Activated naive CD8-positive, alpha-beta T cell (primary cell): Measurements from ENCODE around the gene ARID4B.
A peak's percentile ranks its signal among the peaks of the same experiment; 100 is the strongest.

Experiments used
- H3K27ac Mint-ChIP-seq: one replicate; pipeline ENCODE4 v1.8.0; 2021; ENCODE audit warnings: mixed read lengths
- H3K27me3 Mint-ChIP-seq: one replicate; pipeline ENCODE4 v1.8.0; 2021; ENCODE audit warnings: mixed read lengths
- H3K36me3 Mint-ChIP-seq: one replicate; pipeline ENCODE4 v1.8.0; 2021; ENCODE audit warnings: mixed read lengths
- H3K4me1 Mint-ChIP-seq: one replicate; pipeline ENCODE4 v1.8.0; 2021; ENCODE audit warnings: low read depth, mixed read lengths
- H3K4me3 Mint-ChIP-seq: one replicate; pipeline ENCODE4 v1.8.0; 2021; ENCODE audit warnings: mild to moderate bottlenecking, mixed read lengths
- H3K9me3 Mint-ChIP-seq: one replicate; pipeline ENCODE4 v1.8.0; 2021; ENCODE audit warnings: low read depth, mixed read lengths

The ARID4B gene

GRCh38 chr1:235254721-235255120 is 73.3 kb downstream of the ARID4B start:
- H3K27me3 Mint-ChIP-seq: no peaks in the 10 kb centered on the region
- peaks cover 44% of the 10 kb centered on the region for H3K4me1 Mint-ChIP-seq
- H3K4me3 Mint-ChIP-seq: no peak overlapping the region
- H3K27ac Mint-ChIP-seq: peak overlapping the region; percentile 24
- H3K9me3 Mint-ChIP-seq: no peaks in the 10 kb centered on the region
- H3K36me3 Mint-ChIP-seq: no peaks in the 10 kb centered on the region

DNA sequence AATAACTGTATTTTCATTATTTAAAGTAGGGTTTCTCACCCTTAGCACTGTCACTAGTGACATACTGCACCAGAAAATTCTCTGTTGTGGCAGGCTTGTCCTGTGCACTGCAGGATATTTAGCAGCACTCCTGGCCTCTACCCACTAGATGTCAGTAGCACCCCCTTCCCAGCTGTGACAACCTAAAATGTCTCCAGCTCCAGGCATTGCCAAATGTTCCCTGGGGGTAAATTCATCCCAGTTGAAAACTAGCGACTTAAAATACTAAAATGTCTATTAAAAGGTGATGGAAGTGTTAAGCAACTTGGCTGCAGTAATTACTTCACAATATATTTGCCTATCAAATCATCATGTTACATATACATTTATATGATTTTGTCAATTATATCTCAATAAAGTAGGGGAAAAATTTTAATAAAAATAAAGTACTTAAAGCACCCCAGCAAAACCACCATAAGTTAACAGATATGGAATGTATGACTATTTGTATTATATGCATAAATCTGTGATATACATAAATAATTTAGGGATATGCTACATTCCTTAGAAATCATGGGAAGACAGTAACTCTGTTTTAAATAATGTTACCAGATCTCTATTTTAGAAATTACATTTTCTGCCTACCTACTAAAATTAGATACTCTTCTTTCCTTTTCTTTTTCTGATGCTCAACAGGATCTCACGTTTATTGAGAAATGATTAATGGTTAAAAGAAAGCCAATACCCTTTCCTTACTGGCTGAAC is 74.6 kb downstream of the ARID4B start:
- Mint-ChIP-seq H3K4me3 (no peak overlapping the region), H3K36me3 (no peaks in the 10 kb centered on the region), H3K4me1 (peaks cover 34% of the 10 kb centered on the region), H3K9me3 (no peaks in the 10 kb centered on the region), H3K27ac (peak overlapping the region; percentile 67), H3K27me3 (no peaks in the 10 kb centered on the region)

GRCh38 chr1:235250430-235250829 is 77.5 kb downstream of the ARID4B start:
- Mint-ChIP-seq H3K4me3 (no peak overlapping the region), H3K27me3 (no peaks in the 10 kb centered on the region), H3K36me3 (peaks cover 9% of the 10 kb centered on the region), H3K27ac (no peak overlapping the region), H3K4me1 (peaks cover 38% of the 10 kb centered on the region), H3K9me3 (no peaks in the 10 kb centered on the region)

- Mint-ChIP-seq H3K27ac (peak overlapping the region; percentile 74), H3K9me3 (no peaks in the 10 kb centered on the region), H3K27me3 (no peaks in the 10 kb centered on the region), H3K36me3 (peaks cover 18% of the 10 kb centered on the region), H3K4me1 (peaks cover 41% of the 10 kb centered on the region), H3K4me3 (peak overlapping the region; percentile 49)
Observed at GRCh38 chr1:235246022-235246948, 81.7 kb downstream of the ARID4B start.

DNA sequence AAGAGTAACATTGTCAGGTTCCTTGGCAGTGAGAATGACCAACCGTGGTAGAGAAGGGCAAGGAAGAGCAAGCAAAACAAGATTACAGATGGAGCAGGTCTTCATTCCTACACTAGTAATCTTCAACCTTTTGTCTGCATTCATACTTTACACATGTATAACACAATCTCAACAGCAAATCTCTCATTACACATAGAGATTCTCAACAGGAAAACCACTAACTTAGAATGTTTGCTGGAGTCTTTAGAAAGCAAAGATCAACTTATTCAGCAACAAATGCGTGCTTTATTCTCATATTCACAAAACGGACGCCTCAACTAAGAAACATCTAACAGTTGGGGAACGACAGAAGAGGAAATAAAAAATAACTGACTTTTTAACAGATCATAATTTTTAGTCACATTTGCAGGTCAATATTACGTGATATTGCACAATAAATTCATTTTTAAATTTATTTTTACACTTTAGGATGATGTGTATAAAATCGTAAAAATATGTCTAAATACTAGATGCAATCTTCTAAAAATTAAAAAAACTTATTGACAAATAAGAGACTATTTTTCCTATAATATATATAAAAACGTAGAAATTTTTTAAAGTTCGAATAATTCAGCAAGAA is 82.9 kb downstream of the ARID4B start:
- peaks cover 18% of the 10 kb centered on the region for H3K36me3 Mint-ChIP-seq
- H3K27me3 Mint-ChIP-seq: no peaks in the 10 kb centered on the region
- peak overlapping the region; percentile 52 for H3K27ac Mint-ChIP-seq
- H3K4me1 Mint-ChIP-seq: peaks cover 51% of the 10 kb centered on the region
- peak overlapping the region; percentile 55 for H3K4me3 Mint-ChIP-seq
- no peaks in the 10 kb centered on the region for H3K9me3 Mint-ChIP-seq

DNA sequence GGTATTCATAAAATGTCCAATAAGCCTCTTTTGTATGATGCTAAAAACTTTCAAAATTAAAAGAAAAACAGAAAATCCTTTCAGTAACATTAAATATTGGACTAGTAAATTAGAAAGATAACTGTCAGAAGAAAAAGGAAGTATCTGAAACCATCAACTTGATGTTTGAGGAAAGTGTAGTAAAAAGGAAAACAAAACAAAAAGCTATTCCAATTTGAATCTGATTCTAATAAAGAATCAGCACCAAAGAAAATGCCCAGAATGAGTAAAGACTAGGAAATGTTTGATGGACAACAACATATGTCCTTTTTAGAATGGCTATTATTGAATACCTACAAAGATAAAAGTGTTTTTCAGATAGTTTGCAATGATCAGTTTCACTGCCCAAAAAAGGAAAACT is 87.0 kb downstream of the ARID4B start:
- Mint-ChIP-seq H3K4me3 (no peak overlapping the region), H3K27me3 (no peaks in the 10 kb centered on the region), H3K27ac (peak overlapping the region; percentile 68), H3K36me3 (peaks cover 20% of the 10 kb centered on the region), H3K4me1 (peaks cover 44% of the 10 kb centered on the region), H3K9me3 (no peaks in the 10 kb centered on the region)

DNA sequence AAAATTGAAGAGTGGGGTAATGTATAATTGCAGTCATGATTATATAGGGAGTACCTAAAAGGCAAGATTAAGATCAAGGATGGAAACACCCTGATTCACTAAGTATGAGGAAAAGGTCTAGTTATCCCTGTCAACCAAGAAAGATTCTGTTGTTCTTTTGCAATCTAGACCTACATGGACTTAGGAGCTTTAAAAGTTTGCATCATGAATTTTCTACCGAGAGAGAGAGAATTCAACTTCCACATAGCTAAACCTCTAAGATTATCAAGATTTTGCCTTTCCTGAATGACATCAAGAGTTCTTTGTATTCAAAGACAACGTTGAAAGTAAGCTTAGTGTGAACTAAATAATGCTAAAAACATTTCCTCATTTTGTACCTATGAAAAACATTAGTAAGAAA is 88.1 kb downstream of the ARID4B start:
- no peak overlapping the region for H3K4me3 Mint-ChIP-seq
- no peaks in the 10 kb centered on the region for H3K27me3 Mint-ChIP-seq
- H3K27ac Mint-ChIP-seq: peak overlapping the region; percentile 42
- H3K9me3 Mint-ChIP-seq: no peaks in the 10 kb centered on the region
- peaks cover 17% of the 10 kb centered on the region for H3K36me3 Mint-ChIP-seq
- H3K4me1 Mint-ChIP-seq: peaks cover 35% of the 10 kb centered on the region

GRCh38 chr1:235238558-235238957 is 89.4 kb downstream of the ARID4B start:
- Mint-ChIP-seq H3K4me3 (no peak overlapping the region), H3K36me3 (peaks cover 12% of the 10 kb centered on the region), H3K27ac (no peak overlapping the region), H3K4me1 (peaks cover 27% of the 10 kb centered on the region), H3K27me3 (no peaks in the 10 kb centered on the region), H3K9me3 (no peaks in the 10 kb centered on the region)

GRCh38 chr1:235236128-235236527 is 91.9 kb downstream of the ARID4B start:
- Mint-ChIP-seq H3K27me3 (no peaks in the 10 kb centered on the region), H3K36me3 (peaks cover 15% of the 10 kb centered on the region), H3K9me3 (no peaks in the 10 kb centered on the region), H3K27ac (no peak overlapping the region), H3K4me3 (no peak overlapping the region), H3K4me1 (peaks cover 21% of the 10 kb centered on the region)

- H3K4me1 Mint-ChIP-seq: peaks cover 8% of the 10 kb centered on the region
- H3K9me3 Mint-ChIP-seq: no peaks in the 10 kb centered on the region
- no peak overlapping the region for H3K27ac Mint-ChIP-seq
- H3K4me3 Mint-ChIP-seq: no peak overlapping the region
- H3K36me3 Mint-ChIP-seq: peaks cover 9% of the 10 kb centered on the region
- no peaks in the 10 kb centered on the region for H3K27me3 Mint-ChIP-seq
Observed at GRCh38 chr1:235229868-235230267, 98.1 kb downstream of the ARID4B start.

GRCh38 chr1:235227414-235227813 is 100.6 kb downstream of the ARID4B start:
- Mint-ChIP-seq H3K4me3 (no peak overlapping the region), H3K9me3 (no peaks in the 10 kb centered on the region), H3K36me3 (peaks cover 5% of the 10 kb centered on the region), H3K27ac (no peak overlapping the region), H3K27me3 (no peaks in the 10 kb centered on the region), H3K4me1 (peaks cover 8% of the 10 kb centered on the region)

DNA sequence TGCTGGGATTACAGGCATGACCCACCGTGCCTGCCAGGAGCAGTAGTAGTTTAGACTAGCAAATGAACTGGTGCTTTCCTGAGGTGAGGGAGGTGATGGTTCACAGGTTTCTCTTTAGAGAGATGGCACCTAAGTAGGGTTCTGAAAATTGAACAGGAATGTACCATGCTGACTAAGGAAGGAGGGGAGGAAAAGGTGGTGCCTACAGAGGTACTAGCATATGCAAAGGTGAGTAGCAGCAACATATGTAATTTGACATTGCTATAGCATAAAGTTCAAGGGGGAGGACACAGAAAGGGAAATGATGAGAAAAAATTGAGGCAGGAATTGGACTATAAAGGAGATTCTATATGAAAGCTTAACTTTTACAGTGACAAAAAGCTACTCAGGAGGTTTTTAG is 101.0 kb downstream of the ARID4B start:
- H3K4me3 Mint-ChIP-seq: no peak overlapping the region
- H3K36me3 Mint-ChIP-seq: peaks cover 5% of the 10 kb centered on the region
- H3K9me3 Mint-ChIP-seq: no peaks in the 10 kb centered on the region
- no peaks in the 10 kb centered on the region for H3K27me3 Mint-ChIP-seq
- peak overlapping the region; percentile 47 for H3K27ac Mint-ChIP-seq
- H3K4me1 Mint-ChIP-seq: peaks cover 8% of the 10 kb centered on the region

- Mint-ChIP-seq H3K27ac (no peak overlapping the region), H3K9me3 (no peaks in the 10 kb centered on the region), H3K27me3 (no peaks in the 10 kb centered on the region), H3K36me3 (peaks cover 5% of the 10 kb centered on the region), H3K4me1 (peaks cover 9% of the 10 kb centered on the region), H3K4me3 (no peak overlapping the region)
Observed at GRCh38 chr1:235225299-235225698, 102.7 kb downstream of the ARID4B start.

- Mint-ChIP-seq H3K4me3 (no peak overlapping the region), H3K36me3 (no peaks in the 10 kb centered on the region), H3K27ac (peak overlapping the region; percentile 54), H3K4me1 (peaks cover 7% of the 10 kb centered on the region), H3K9me3 (no peaks in the 10 kb centered on the region), H3K27me3 (no peaks in the 10 kb centered on the region)
Observed at GRCh38 chr1:235221653-235222375, 106.2 kb downstream of the ARID4B start.
